ENCODE data around the gene SERPINA10. TPM values are rescaled to one million over a fixed set of nuclear protein-coding genes. Genes with fewer than 3 reads are reported as not detected.

SERPINA10 gene
- total and polyA plus RNA-seq, 2 of the 13 experiments (the other 11 are each of a cell fraction or from before 2014, with no cell fraction given), result 20.1 to 20.2 TPM

GRCh38 chr14:94295360-94296180, 2.5 kb upstream of the SERPINA10 start:
- ATAC-seq (no peak), DNase-seq (ENCODE audit: low spot score) (no peak), FAIRE-seq (no peak)
- Histone ChIP-seq H3K4me1 (ENCODE audit: insufficient read depth, low read length) (peaks cover 77% of the 10 kb centered on the region), H3K9me3 (ENCODE audit: low read length) (no peaks in the 10 kb centered on the region), H3K9ac (ENCODE audit: insufficient read depth, low read depth, low read length) (0 out of 2 replicates have a peak overlapping the region, but pooled peaks have one; percentile 2), H4K20me1 (ENCODE audit: insufficient read depth, low read length) (no peaks in the 10 kb centered on the region), H3K4me3 (replicated peaks in 1 of 3; ENCODE audit: insufficient read depth in 1 of 3, low read depth in 2 of 3, low read length in 3 of 3) (no peak overlapping the region), H3K79me2 (ENCODE audit: insufficient read depth, low read length) (peaks cover 19% of the 10 kb centered on the region), H3K27ac (ENCODE audit: extremely low read length, insufficient read depth, low read length) (peak overlapping the region; percentile 97), H3K4me2 (ENCODE audit: low read depth, low read length) (peak overlapping the region; percentile 2; the same call in 1 of the 2 replicates), H2AFZ (ENCODE audit: low read length) (no peak overlapping the region), H3K27me3 (ENCODE audit: control insufficient read depth in 1 of 2, insufficient read depth in 2 of 2, low read length in 2 of 2) (no peaks in the 10 kb centered on the region; a peak in 1 of 5 replicates), H3K36me3 (replicated peaks in 1 of 2; ENCODE audit: control insufficient read depth in 1 of 2, insufficient read depth in 2 of 2, low read length in 2 of 2) (no peaks in the 10 kb centered on the region; a peak in 2 of 5 replicates)
- CTCF ChIA-PET (ENCODE audit: low intra/inter-chr PET ratio, low total read pairs), result no interaction called here
- intact Hi-C loops (cut with micrococcal nuclease; ENCODE audit: unreplicated experiment) (no loop called here), in situ Hi-C loops (cut with HindIII; ENCODE audit: extremely low pct_ligation_motif_present, low pct_unique_long_range_greater_than_20kb) (no loop called here)
- POLR2A ChIA-PET, result interaction anchor here (0.7 kb wide), 2 partner anchors 19 to 21 kb away, joined by 3 read pairs; no protein-coding TSS in a partner anchor
- BruUV-seq (replicated peaks), result no TSS peak
- WGBS (ENCODE audit: low lambda C conversion rate), result 75% methylated on average over 9 of the region's 9 CpGs
- TF ChIP-seq BRCA1 (CRISPR knock-in tag; IDR thresholded peaks at IDR 0.05) (no peak), ZSCAN12 (CRISPR knock-in tag; IDR thresholded peaks at IDR 0.05) (no peak), NAIF1 (CRISPR knock-in tag; IDR thresholded peaks at IDR 0.05; ENCODE audit: borderline replicate concordance) (no peak), ZNF616 (CRISPR knock-in tag; IDR thresholded peaks at IDR 0.05; ENCODE audit: low read depth) (no peak), ATF5 (CRISPR knock-in tag; IDR thresholded peaks at IDR 0.05; ENCODE audit: low read depth) (no peak), CEBPB (IDR thresholded peaks at IDR 0.05; ENCODE audit: borderline replicate concordance, low read depth, low read length) (no peak), REL (CRISPR knock-in tag; conservative IDR thresholded peaks at IDR 0.05) (no peak), NR2F6 (IDR thresholded peaks at IDR 0.05) (0 out of 2 replicates have a peak, but pooled peaks have one; percentile 18), NR2F6 (CRISPR knock-in tag; IDR thresholded peaks at IDR 0.05) (no peak), ZBTB42 (CRISPR knock-in tag; IDR thresholded peaks at IDR 0.05) (no peak), ZNF629 (CRISPR knock-in tag; conservative IDR thresholded peaks at IDR 0.05) (peak; percentile 95), ESRRA (CRISPR knock-in tag; IDR thresholded peaks at IDR 0.05; ENCODE audit: low read depth) (no peak), IKZF5 (CRISPR knock-in tag; IDR thresholded peaks at IDR 0.05) (no peak), ELF1 (CRISPR knock-in tag; IDR thresholded peaks at IDR 0.05) (no peak), CC2D1A (CRISPR knock-in tag; IDR thresholded peaks at IDR 0.05) (no peak), ZNF343 (CRISPR knock-in tag; IDR thresholded peaks at IDR 0.05) (no peak), ZNF747 (CRISPR knock-in tag; IDR thresholded peaks at IDR 0.05; ENCODE audit: borderline replicate concordance) (no peak), RORA (CRISPR knock-in tag; IDR thresholded peaks at IDR 0.05) (no peak), ZNF362 (CRISPR knock-in tag; IDR thresholded peaks at IDR 0.05; ENCODE audit: borderline replicate concordance) (no peak), ZFP36L1 (CRISPR knock-in tag; IDR thresholded peaks at IDR 0.05) (no peak), FOXJ3 (CRISPR knock-in tag; IDR thresholded peaks at IDR 0.05; ENCODE audit: borderline replicate concordance) (no peak), PCBP2 (optimal IDR thresholded peaks at IDR 0.05; ENCODE audit: low read depth, low read length, poor library complexity, severe bottlenecking) (no peak), MXD1 (CRISPR knock-in tag; IDR thresholded peaks at IDR 0.05) (no peak)

Measured in HepG2 (cell line).